H1 (cell line): ENCODE data around the gene SKAP1. TPM values are rescaled to one million over a fixed set of nuclear protein-coding genes. Genes with fewer than 3 reads are reported as not detected.

Experiments
- CTCF ChIA-PET: fragments of 300-600 bp; sonication (Branson Sonifier 250); formaldehyde crosslinking; loops from one replicate; lab custom pipeline; 2021; ENCODE audit not compliant: partially characterized antibody; lab: Charles Lee
- POLR2A ChIA-PET: fragments of 300-600 bp; sonication (Branson Sonifier 250); formaldehyde crosslinking; loops from one replicate; lab custom pipeline; 2021; ENCODE audit warnings: inconsistent platforms; ENCODE audit not compliant: partially characterized antibody; lab: Charles Lee
- DNase-seq, 2 experiments: peaks; one replicate each; pipeline versions ENCODE4 v3.0.0 to v3.0.0-alpha.2; 2010 to 2022; ENCODE audit warnings: low spot score in 2 of 2, low read depth in 1 of 2, mixed read lengths in 1 of 2
- FAIRE-seq: peaks from 2 replicates; lab custom pipeline; 2011; peaks lifted over from hg19 to GRCh38; lab: Jason Lieb, UNC
- H2AFZ ChIP-seq: 2 replicates; pipeline ENCODE4 v1.8.1; 2012; ENCODE audit warnings: low read length, inconsistent platforms
- H2AK5ac ChIP-seq: 2 replicates; pipeline ENCODE4 v1.6.1; 2013; ENCODE audit warnings: low read depth, low read length
- H2BK120ac ChIP-seq: replicated peaks from 2 replicates; pipeline ENCODE3; 2013; ENCODE audit warnings: low read depth, low read length, inconsistent platforms
- H2BK12ac ChIP-seq: 2 replicates; pipeline ENCODE4 v1.6.1; 2013; ENCODE audit warnings: low read depth, low read length
- H2BK15ac ChIP-seq: 2 replicates; pipeline ENCODE4 v1.6.1; 2013; ENCODE audit warnings: low read length
- H2BK20ac ChIP-seq: 2 replicates; pipeline ENCODE4 v1.6.1; 2013; ENCODE audit warnings: low read length
- H2BK5ac ChIP-seq: 2 replicates; pipeline ENCODE4 v1.6.1; 2013; ENCODE audit warnings: low read depth, low read length
- H3K14ac ChIP-seq: 2 replicates; pipeline ENCODE4 v1.6.1; 2013; ENCODE audit warnings: inconsistent platforms; ENCODE audit not compliant: insufficient read length
- H3K18ac ChIP-seq: 2 replicates; pipeline ENCODE4 v1.6.1; 2013; ENCODE audit warnings: low read length; ENCODE audit errors: extremely low read depth
- H3K23ac ChIP-seq: 2 replicates; pipeline ENCODE4 v1.6.1; 2013; ENCODE audit warnings: inconsistent platforms; ENCODE audit not compliant: insufficient read length
- H3K23me2 ChIP-seq: 2 replicates; pipeline ENCODE4 v1.6.1; 2013; ENCODE audit warnings: low read depth, low read length
- H3K27ac ChIP-seq: 2 replicates; pipeline ENCODE4 v1.6.1; 2011; ENCODE audit warnings: low read depth, low read length, inconsistent platforms
- H3K27me3 ChIP-seq, 4 experiments: replicated peaks in 1 of 4; 1 replicate in 1 of 4; 2 replicates in 3 of 4; pipeline versions ENCODE4 v1.6.1 to v1.8.1; 2011 to 2013; ENCODE audit warnings: low read length in 3 of 4, mild to moderate bottlenecking in 3 of 4, inconsistent platforms in 2 of 4, mixed read lengths in 2 of 4, moderate library complexity in 1 of 4; ENCODE audit not compliant: control insufficient read depth in 3 of 4, insufficient read depth in 3 of 4; ENCODE audit errors: extremely low read depth in 1 of 4
- H3K36me3 ChIP-seq, 4 experiments: 2 replicates each; pipeline versions ENCODE4 v1.6.1 to v1.8.1; 2011 to 2013; ENCODE audit warnings: mild to moderate bottlenecking in 4 of 4, low read length in 3 of 4, moderate library complexity in 2 of 4, control low read depth in 1 of 4, inconsistent platforms in 1 of 4; ENCODE audit not compliant: insufficient read depth in 4 of 4, control insufficient read depth in 2 of 4
- H3K4ac ChIP-seq: replicated peaks from 2 replicates; pipeline ENCODE3; 2013; ENCODE audit warnings: low read length, low read depth, mixed read lengths, inconsistent platforms; ENCODE audit not compliant: insufficient read length
- H3K4me1 ChIP-seq, 4 experiments: replicated peaks in 1 of 4; 1 replicate in 1 of 4; 2 replicates in 3 of 4; pipeline versions ENCODE4 v1.6.1 to v1.8.1; 2011 to 2013; ENCODE audit warnings: low read length in 3 of 4, inconsistent platforms in 2 of 4, mixed read lengths in 1 of 4; ENCODE audit not compliant: insufficient read depth in 4 of 4, control insufficient read depth in 3 of 4
- H3K4me2 ChIP-seq, 2 experiments: 2 replicates each; pipeline versions ENCODE4 v1.6.1 to v1.8.1; 2011 to 2013; ENCODE audit warnings: low read depth in 2 of 2, low read length in 2 of 2, control low read depth in 1 of 2, inconsistent platforms in 1 of 2, mild to moderate bottlenecking in 1 of 2; ENCODE audit not compliant: insufficient read depth in 1 of 2
- H3K4me3 ChIP-seq, 4 experiments: fragments of 200-600, 300-600 bp in 1 of 4; sonication (generic), shearing (Covaris generic), sonication (Bioruptor Twin) in 1 of 4; 2 replicates each; pipeline versions ENCODE4 v1.5.1 to v1.8.1; 2011 to 2016; ENCODE audit warnings: low read length in 4 of 4, low read depth in 3 of 4, control low read depth in 2 of 4, inconsistent platforms in 2 of 4, mild to moderate bottlenecking in 2 of 4, mixed read lengths in 1 of 4, moderate library complexity in 1 of 4; ENCODE audit not compliant: insufficient read depth in 2 of 4; ENCODE audit errors: extremely low read depth in 1 of 4
- H3K56ac ChIP-seq: replicated peaks from 2 replicates; pipeline ENCODE3; 2013; ENCODE audit warnings: low read depth, mild to moderate bottlenecking, mixed read lengths, low read length, inconsistent platforms; ENCODE audit not compliant: insufficient read length
- H3K79me1 ChIP-seq: 2 replicates; pipeline ENCODE4 v1.6.1; 2013; ENCODE audit warnings: low read depth, low read length, control low read depth
- H3K79me2 ChIP-seq, 2 experiments: 2 replicates each; pipeline versions ENCODE4 v1.6.1 to v1.8.1; 2012 to 2013; ENCODE audit warnings: low read length in 2 of 2, mild to moderate bottlenecking in 2 of 2, inconsistent platforms in 1 of 2; ENCODE audit not compliant: insufficient read depth in 2 of 2, control insufficient read depth in 1 of 2
- H3K9ac ChIP-seq, 4 experiments: replicated peaks in 1 of 4; 1 replicate in 1 of 4; 2 replicates in 3 of 4; pipeline versions ENCODE4 v1.6.1 to v1.8.1; 2011 to 2013; ENCODE audit warnings: low read depth in 3 of 4, low read length in 3 of 4, control low read depth in 2 of 4, mild to moderate bottlenecking in 2 of 4, moderate library complexity in 2 of 4, inconsistent platforms in 1 of 4; ENCODE audit errors: extremely low read depth in 1 of 4
- H3K9me3 ChIP-seq, 2 experiments: 2 replicates each; pipeline versions ENCODE4 v1.6.1 to v1.8.1; 2012 to 2013; ENCODE audit warnings: mild to moderate bottlenecking in 2 of 2, moderate library complexity in 2 of 2, control low read depth in 1 of 2, inconsistent platforms in 1 of 2, low read depth in 1 of 2, low read length in 1 of 2, mixed read lengths in 1 of 2; ENCODE audit not compliant: insufficient read depth in 2 of 2
- H4K20me1 ChIP-seq, 2 experiments: replicated peaks in 1 of 2; 2 replicates each; pipeline versions ENCODE3 to v1.8.1; 2011 to 2013; ENCODE audit warnings: inconsistent platforms in 2 of 2, low read length in 2 of 2, mild to moderate bottlenecking in 1 of 2; ENCODE audit not compliant: insufficient read depth in 2 of 2, control insufficient read depth in 1 of 2
- H4K5ac ChIP-seq: 2 replicates; pipeline ENCODE4 v1.6.1; 2013; ENCODE audit warnings: low read length, low read depth, mixed read lengths, inconsistent platforms; ENCODE audit not compliant: insufficient read length
- H4K8ac ChIP-seq: 2 replicates; pipeline ENCODE4 v1.8.0; 2013; ENCODE audit warnings: mild to moderate bottlenecking, moderate library complexity, low read length, inconsistent platforms; ENCODE audit not compliant: insufficient read depth; ENCODE audit errors: extremely low read depth
- H4K91ac ChIP-seq: replicated peaks from 2 replicates; pipeline ENCODE3; 2013; ENCODE audit warnings: low read length, mixed read lengths, inconsistent platforms; ENCODE audit not compliant: insufficient read length
- BRCA1 ChIP-seq: IDR thresholded peaks from 2 replicates; pipeline ENCODE4 v1.6.1; 2012; ENCODE audit warnings: low read depth, low read length, improper control_type of control experiment
- HDAC2 ChIP-seq, 2 experiments: fragments of 300-600 bp in 1 of 2; sonication (generic) in 1 of 2; IDR thresholded peaks; 2 replicates each; pipeline ENCODE4 v1.6.1; 2011 to 2012; ENCODE audit warnings: low read depth in 2 of 2, low read length in 2 of 2, mild to moderate bottlenecking in 2 of 2, moderate library complexity in 2 of 2, borderline replicate concordance in 1 of 2, inconsistent platforms in 1 of 2
- HDAC6 ChIP-seq: IDR thresholded peaks from one replicate; pipeline ENCODE4 v1.7.1; 2012; ENCODE audit warnings: low read depth, mild to moderate bottlenecking, inconsistent platforms, low read length, moderate library complexity
- RNF2 ChIP-seq: fragments of 200-900, 300-1000 bp; sonication (generic); IDR thresholded peaks from 2 replicates; pipeline ENCODE4 v1.7.1; 2016; ENCODE audit warnings: borderline replicate concordance, low read depth, mild to moderate bottlenecking, antibody characterized with exemption, low read length; ENCODE audit not compliant: poor library complexity, severe bottlenecking; ENCODE audit errors: missing control alignments
- SIRT6 ChIP-seq: IDR thresholded peaks from one replicate; pipeline ENCODE4 v1.7.1; 2012; ENCODE audit warnings: low read length, inconsistent platforms
- TAF1 ChIP-seq: IDR thresholded peaks from 2 replicates; pipeline ENCODE4 v1.6.1; 2011; ENCODE audit warnings: mild to moderate bottlenecking, low read depth, low read length
- TAF7 ChIP-seq: optimal IDR thresholded peaks from 2 replicates; pipeline ENCODE3; 2011; ENCODE audit warnings: low read depth, mild to moderate bottlenecking, inconsistent platforms, low read length, moderate library complexity, borderline replicate concordance
- polyA plus RNA-seq, 7 experiments: library from polyadenylated mRNA; depleted of rRNA in 3 of 7; stranded (reverse) in 5 of 7; unstranded in 2 of 7; fragments of >200 nt in 5 of 7; fragments of 200-250 nt in 2 of 7; gene quantifications; 1 replicate in 5 of 7; 2 replicates in 1 of 7; 4 replicates in 1 of 7; pipeline versions ENCODE4 v1.2.1 to v1.2.3, GENCODE V29; 2011 to 2013; ENCODE audit warnings: missing spikeins in 2 of 7, mixed read lengths in 2 of 7
- total RNA-seq: library from RNA; stranded (reverse); fragmentation: NEBNext Ultra II Directional; extraction: Animal tissue kit (Norgen Biotek cat#: 25700); gene quantifications from 2 replicates; pipeline ENCODE4 v1.2.1, GENCODE V29; 2021

The SKAP1 gene
- total and polyA plus RNA-seq, 2 of the 8 experiments (the other 6 are each of a cell fraction or from before 2014, with no cell fraction given): not detected

- Histone ChIP-seq H2BK5ac (no peak overlapping the region), H4K20me1 (no peaks in the 10 kb centered on the region), H3K4me3 (no peak overlapping the region), H3K79me1 (no peaks in the 10 kb centered on the region), H3K56ac (no peak overlapping the region), H2BK12ac (no peak overlapping the region), H3K27ac (no peak overlapping the region), H3K4me2 (no peak overlapping the region), H2BK20ac (no peak overlapping the region), H3K79me2 (no peaks in the 10 kb centered on the region), H3K27me3 (no peaks in the 10 kb centered on the region), H2AFZ (no peak overlapping the region), H3K36me3 (no peaks in the 10 kb centered on the region), H4K5ac (no peak overlapping the region), H3K14ac (no peak overlapping the region), H3K4me1 (no peaks in the 10 kb centered on the region), H4K91ac (no peak overlapping the region), H3K4ac (no peak overlapping the region), H2BK120ac (no peak overlapping the region), H3K23ac (no peak overlapping the region), H3K9ac (no peak overlapping the region), H3K18ac (no peak overlapping the region), H3K9me3 (no peaks in the 10 kb centered on the region), H3K23me2 (no peaks in the 10 kb centered on the region), H4K8ac (no peak overlapping the region), H2BK15ac (no peak overlapping the region), H2AK5ac (no peak overlapping the region)
- FAIRE-seq: no peak
- DNase-seq: no peak
- ChIA-PET POLR2A (no interaction called here), CTCF (interaction anchor here (1.6 kb wide), 1 partner anchor 23 kb away, joined by 4 read pairs; no protein-coding TSS in a partner anchor)
- no peak for TF ChIP-seq TAF1
- TF ChIP-seq HDAC2 (IDR thresholded peaks at IDR 0.05; ENCODE audit: borderline replicate concordance in 1 of 2, low read depth in 2 of 2, low read length in 2 of 2): no peak
- TF ChIP-seq TAF7: no peak
- TF ChIP-seq RNF2: no peak
- TF ChIP-seq HDAC6: no peak
- no peak for TF ChIP-seq BRCA1
- no peak for TF ChIP-seq SIRT6
Observed at GRCh38 chr17:48285614-48286013, 144.4 kb downstream of the SKAP1 start.
